Neural cell (in vitro differentiated cells): ENCODE results near the gene CDRT4. TPM values are rescaled to one million over a fixed set of nuclear protein-coding genes. Genes with fewer than 3 reads are reported as not detected.

ENCODE experiments used
- H2AFZ ChIP-seq: fragments of 200-600, 300-800 bp; sonication (generic), shearing (Covaris generic); 2 replicates; pipeline ENCODE4 v1.6.0; 2014; ENCODE audit warnings: low read depth, mild to moderate bottlenecking, antibody characterized with exemption, low read length, moderate library complexity
- H3F3A ChIP-seq: fragments of 200-600 bp; shearing (Covaris generic); 2 replicates; pipeline ENCODE4 v1.6.1; 2016; ENCODE audit warnings: mild to moderate bottlenecking, moderate library complexity, mixed read lengths, antibody characterized with exemption, low read length; ENCODE audit not compliant: insufficient read depth, poor library complexity, severe bottlenecking
- H3K27ac ChIP-seq: fragments of 200-600, 300-800 bp; sonication (generic), shearing (Covaris generic); 2 replicates; pipeline ENCODE4 v1.5.1; 2014; ENCODE audit warnings: mild to moderate bottlenecking, low read length, moderate library complexity
- H3K27me3 ChIP-seq: fragments of 300-800, 200-600 bp; sonication (generic), shearing (Covaris generic); 2 replicates; pipeline ENCODE4 v1.6.0; 2014; ENCODE audit warnings: mild to moderate bottlenecking, low read depth, low read length, moderate library complexity; ENCODE audit not compliant: insufficient read depth
- H3K36me3 ChIP-seq: fragments of 300-800, 200-600 bp; sonication (generic), shearing (Covaris generic); 2 replicates; pipeline ENCODE4 v1.5.1; 2014; ENCODE audit warnings: mild to moderate bottlenecking, antibody characterized with exemption, low read length, moderate library complexity; ENCODE audit not compliant: insufficient read depth
- H3K4me2 ChIP-seq: fragments of 300-800, 200-600 bp; sonication (generic), shearing (Covaris generic); 2 replicates; pipeline ENCODE4 v1.6.0; 2014; ENCODE audit warnings: mild to moderate bottlenecking, low read length
- H3K4me3 ChIP-seq: fragments of 300-800, 200-600 bp; sonication (generic), shearing (Covaris generic); 2 replicates; pipeline ENCODE4 v1.5.1; 2014; ENCODE audit warnings: mild to moderate bottlenecking, low read length, moderate library complexity
- H3K79me2 ChIP-seq: fragments of 200-600 bp; shearing (Covaris generic); replicated peaks from 2 replicates; pipeline ENCODE4 v1.6.0; 2014; ENCODE audit warnings: mild to moderate bottlenecking, low read length, moderate library complexity; ENCODE audit not compliant: insufficient read depth
- H3K9ac ChIP-seq: fragments of 300-800, 200-600 bp; sonication (generic), shearing (Covaris generic); 2 replicates; pipeline ENCODE4 v1.6.1; 2016; ENCODE audit warnings: mild to moderate bottlenecking, low read length, mixed read lengths
- H3K9me2 ChIP-seq: fragments of 200-600 bp; shearing (Covaris generic); 2 replicates; pipeline ENCODE4 v1.6.1; 2016; ENCODE audit warnings: mild to moderate bottlenecking, low read length, mixed read lengths; ENCODE audit not compliant: insufficient read depth
- H3K9me3 ChIP-seq: fragments of 200-600, 300-800 bp; sonication (generic), shearing (Covaris generic); 2 replicates; pipeline ENCODE4 v1.6.1; 2016; ENCODE audit warnings: mild to moderate bottlenecking, mixed run types, low read length, moderate library complexity, mixed read lengths
- H4K20me1 ChIP-seq: fragments of 200-600 bp; shearing (Covaris generic); 2 replicates; pipeline ENCODE4 v1.6.1; 2016; ENCODE audit warnings: mild to moderate bottlenecking, mixed run types; ENCODE audit not compliant: insufficient read depth
- CTCF ChIP-seq: fragments of 450-650 bp; IDR thresholded peaks from 2 replicates; pipeline ENCODE4 v1.5.1; 2014; ENCODE audit warnings: antibody characterized with exemption, mild to moderate bottlenecking, moderate library complexity; ENCODE audit not compliant: poor library complexity, severe bottlenecking
- EP300 ChIP-seq: fragments of 450-650 bp; conservative IDR thresholded peaks from 2 replicates; pipeline ENCODE4 v1.6.1; 2014; ENCODE audit warnings: antibody characterized with exemption, mild to moderate bottlenecking, moderate library complexity; ENCODE audit not compliant: poor library complexity, severe bottlenecking
- EZH2 ChIP-seq: fragments of 200-600, 300-800 bp; shearing (Covaris generic), sonication (generic); IDR thresholded peaks from 2 replicates; pipeline ENCODE4 v1.6.1; 2014; ENCODE audit warnings: antibody characterized with exemption, low read length, borderline replicate concordance, mild to moderate bottlenecking; ENCODE audit not compliant: insufficient read depth, poor library complexity, severe bottlenecking
- MXI1 ChIP-seq: fragments of 450-650 bp; conservative IDR thresholded peaks from 2 replicates; pipeline ENCODE4 v1.6.1; 2014; ENCODE audit warnings: antibody characterized with exemption, mild to moderate bottlenecking; ENCODE audit not compliant: poor library complexity, severe bottlenecking
- POLR2AphosphoS5 ChIP-seq: IDR thresholded peaks from 2 replicates; pipeline ENCODE4 v1.6.1; 2012
- RAD21 ChIP-seq: fragments of 450-650 bp; conservative IDR thresholded peaks from 2 replicates; pipeline ENCODE4 v1.6.1; 2014; ENCODE audit warnings: antibody characterized with exemption, mild to moderate bottlenecking, moderate library complexity
- REST ChIP-seq: IDR thresholded peaks from 2 replicates; pipeline ENCODE4 v1.6.1; 2012; ENCODE audit warnings: borderline replicate concordance
- SMC3 ChIP-seq: fragments of 450-650 bp; conservative IDR thresholded peaks from 2 replicates; pipeline ENCODE4 v1.6.1; 2014; ENCODE audit warnings: antibody characterized with exemption, mild to moderate bottlenecking, moderate library complexity; ENCODE audit not compliant: poor library complexity
- TAF1 ChIP-seq: IDR thresholded peaks from 2 replicates; pipeline ENCODE4 v1.6.1; 2012; ENCODE audit warnings: low read depth
- polyA plus RNA-seq: library from polyadenylated mRNA; depleted of rRNA; stranded (reverse); fragments of >200 nt; gene quantifications from 2 replicates; pipeline ENCODE4 v1.2.3, GENCODE V29; 2014

Gene CDRT4
- polyA plus RNA-seq, 1 donor from 2014 or later: 22.5 TPM

DNA sequence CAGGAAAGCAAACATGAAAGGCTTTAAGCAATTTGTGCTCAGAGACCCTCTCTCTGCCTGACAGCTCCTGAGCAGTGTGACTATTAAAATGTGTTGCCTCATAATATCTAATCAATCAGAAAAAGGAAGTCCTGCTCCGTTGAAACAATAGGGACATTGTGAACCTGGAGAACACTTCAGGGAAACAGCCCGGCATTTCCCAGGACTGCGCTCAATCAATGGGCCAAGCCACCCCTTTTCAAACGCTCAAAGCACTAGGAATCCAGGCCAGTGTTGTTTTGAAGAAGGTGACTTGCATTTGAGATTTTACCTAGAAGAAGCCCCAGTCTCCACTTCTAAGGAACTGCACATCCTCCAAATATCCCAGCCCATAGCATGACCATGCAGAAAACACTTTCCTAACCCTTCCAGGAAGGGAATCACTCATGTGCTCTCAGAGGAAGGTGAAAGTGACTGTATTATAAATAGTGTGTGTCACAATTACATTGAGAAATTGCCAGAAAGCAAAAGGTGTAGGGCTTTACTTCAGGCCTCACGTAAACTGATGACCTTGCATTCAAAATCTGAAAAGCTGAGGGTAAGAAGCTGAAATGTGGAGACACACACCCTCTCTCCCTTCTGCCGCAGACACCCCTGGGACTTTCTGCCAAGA lies 19.4 kb downstream of the CDRT4 start:
- Histone ChIP-seq H3K9me2 (no peaks in the 10 kb centered on the region), H4K20me1 (no peaks in the 10 kb centered on the region), H3K9me3 (no peaks in the 10 kb centered on the region), H3K4me3 (no peak overlapping the region), H3K9ac (no peak overlapping the region), H3F3A (no peaks in the 10 kb centered on the region), H3K4me2 (no peak overlapping the region), H2AFZ (no peak overlapping the region), H3K27ac (no peak overlapping the region), H3K36me3 (peaks cover 6% of the 10 kb centered on the region), H3K27me3 (no peaks in the 10 kb centered on the region), H3K79me2 (no peaks in the 10 kb centered on the region)
- TF ChIP-seq TAF1: no peak
- TF ChIP-seq REST: no peak
- TF ChIP-seq POLR2AphosphoS5: no peak
- TF ChIP-seq RAD21: no peak
- TF ChIP-seq MXI1: no peak
- TF ChIP-seq CTCF: no peak
- TF ChIP-seq SMC3: no peak
- TF ChIP-seq EP300: no peak
- no peak for TF ChIP-seq EZH2

- H3K4me3 ChIP-seq: no peak overlapping the region
- H4K20me1 ChIP-seq: no peaks in the 10 kb centered on the region
- no peaks in the 10 kb centered on the region for H3K27me3 ChIP-seq
- no peaks in the 10 kb centered on the region for H3F3A ChIP-seq
- no peaks in the 10 kb centered on the region for H3K9me3 ChIP-seq
- H3K36me3 ChIP-seq: no peaks in the 10 kb centered on the region
- H2AFZ ChIP-seq: no peak overlapping the region
- no peak overlapping the region for H3K27ac ChIP-seq
- no peak for TF ChIP-seq EP300
- no peak for TF ChIP-seq MXI1
- no peak for TF ChIP-seq TAF1
- no peak for TF ChIP-seq SMC3
- no peak for TF ChIP-seq REST
- H3K79me2 ChIP-seq: no peaks in the 10 kb centered on the region
- H3K9ac ChIP-seq: no peak overlapping the region
- H3K9me2 ChIP-seq: no peaks in the 10 kb centered on the region
- H3K4me2 ChIP-seq: no peak overlapping the region
These were observed 21.4 kb downstream of the CDRT4 start for GRCh38 chr17:15446036-15446435.
